ENCODE measurements around the gene HMG20A. TPM values are rescaled to one million over a fixed set of nuclear protein-coding genes. Genes with fewer than 3 reads are reported as not detected.

HMG20A gene
- total RNA-seq, 1 experiment from 2014 or later = 60.2 TPM

GRCh38 chr15:77516076-77516475, 95.4 kb downstream of the HMG20A start:
- no peak overlapping the region for H3K23ac ChIP-seq (ENCODE audit: insufficient read length, low read depth, low read length)
- peaks cover 2 to 4% of the 10 kb centered on the region in 2 experiments; a peak in 3 of 5 replicates for H3K9me3 Mint-ChIP-seq
- no peak overlapping the region for H3T11ph ChIP-seq (ENCODE audit: low read length)
- H3K4me1 ChIP-seq (ENCODE audit: insufficient read depth, low read length) = peaks cover 15% of the 10 kb centered on the region
- no peak overlapping the region for H2BK5ac ChIP-seq (ENCODE audit: insufficient read length, low read length)
- H4K5ac ChIP-seq (ENCODE audit: insufficient read length, low read depth, low read length) = no peak overlapping the region
- H2AK5ac ChIP-seq (ENCODE audit: insufficient read length, low read length) = no peak overlapping the region
- no peak overlapping the region for H3K18ac ChIP-seq (ENCODE audit: insufficient read length, low read depth, low read length)
- peaks cover 42 to 49% of the 10 kb centered on the region in 2 experiments for H3K4me1 Mint-ChIP-seq
- TF ChIP-seq CTCF (conservative IDR thresholded peaks at IDR 0.05) = no peak
- no peaks in the 10 kb centered on the region for H3K79me1 ChIP-seq (ENCODE audit: insufficient read depth, low read depth, low read length, poor library complexity, severe bottlenecking)
- no peak overlapping the region for H3K14ac ChIP-seq (ENCODE audit: insufficient read depth, low read length)
- no peak overlapping the region for H3K27ac ChIP-seq (ENCODE audit: insufficient read length, low read depth, low read length)
- no peaks in the 10 kb centered on the region for H3K9me3 ChIP-seq (ENCODE audit: control insufficient read depth, low read depth, low read length)
- H3K27me3 Mint-ChIP-seq (ENCODE audit: low read depth) = no peaks in the 10 kb centered on the region
- H2BK12ac ChIP-seq (ENCODE audit: insufficient read length, low read depth, low read length) = no peak overlapping the region
- no peak overlapping the region for H3K4me3 Mint-ChIP-seq
- no peaks in the 10 kb centered on the region for H4K20me1 ChIP-seq (ENCODE audit: control insufficient read depth, insufficient read depth, insufficient read length)
- H3K9ac ChIP-seq (ENCODE audit: extremely low read depth, insufficient read length, low read length) = no peak overlapping the region
- H3K79me2 ChIP-seq (ENCODE audit: insufficient read depth, low read length) = no peaks in the 10 kb centered on the region
- H4K91ac ChIP-seq (ENCODE audit: insufficient read length, low read depth, low read length) = no peak overlapping the region
- H3K36me3 Mint-ChIP-seq (ENCODE audit: insufficient read depth in 1 of 3, low read depth in 3 of 3) = peaks cover 0 to 8% (median 0%) of the 10 kb centered on the region in 3 experiments; a peak in 3 of 7 replicates
- no peak overlapping the region for H2AFZ ChIP-seq (ENCODE audit: low read length)
- H3K4ac ChIP-seq (ENCODE audit: low read depth, low read length) = no peak overlapping the region
- no peak overlapping the region for H2BK15ac ChIP-seq (ENCODE audit: low read depth, low read length)
- H3K27me3 ChIP-seq (ENCODE audit: insufficient read depth, low read length) = no peaks in the 10 kb centered on the region
- 0 out of 7 replicates have a peak overlapping the region, but pooled peaks of 1 of the 3 experiments have one; percentile 21 for H3K27ac Mint-ChIP-seq
- H2BK120ac ChIP-seq (ENCODE audit: low read depth, low read length, poor library complexity, severe bottlenecking) = no peak overlapping the region
- no peak overlapping the region for H3K56ac ChIP-seq (ENCODE audit: insufficient read length, low read depth, low read length)
- no CpG with 5 or more reads among the region's 7 CpGs for WGBS (ENCODE audit: extremely low coverage, insufficient read length, low lambda C conversion rate)
- DNase-seq = no peak
- H2BK20ac ChIP-seq (ENCODE audit: low read depth, low read length, poor library complexity, severe bottlenecking) = no peak overlapping the region
- no peak overlapping the region for H4K8ac ChIP-seq (replicated peaks; ENCODE audit: insufficient read length, low read depth, low read length)
- no peak overlapping the region for H3K4me2 ChIP-seq (ENCODE audit: insufficient read depth, insufficient read length, low read length)
- H3K23me2 ChIP-seq (ENCODE audit: insufficient read length, low read depth, low read length, poor library complexity, severe bottlenecking) = no peaks in the 10 kb centered on the region

Data from H9 (cell line).